ENCODE measurements around the gene NFATC3.
A peak's percentile ranks its signal among the peaks of the same experiment; 100 is the strongest.

NFATC3 gene

GRCh38 chr16:68231384-68232136 lies 146.4 kb downstream of the NFATC3 start:
- TF ChIP-seq, protein P1, sequence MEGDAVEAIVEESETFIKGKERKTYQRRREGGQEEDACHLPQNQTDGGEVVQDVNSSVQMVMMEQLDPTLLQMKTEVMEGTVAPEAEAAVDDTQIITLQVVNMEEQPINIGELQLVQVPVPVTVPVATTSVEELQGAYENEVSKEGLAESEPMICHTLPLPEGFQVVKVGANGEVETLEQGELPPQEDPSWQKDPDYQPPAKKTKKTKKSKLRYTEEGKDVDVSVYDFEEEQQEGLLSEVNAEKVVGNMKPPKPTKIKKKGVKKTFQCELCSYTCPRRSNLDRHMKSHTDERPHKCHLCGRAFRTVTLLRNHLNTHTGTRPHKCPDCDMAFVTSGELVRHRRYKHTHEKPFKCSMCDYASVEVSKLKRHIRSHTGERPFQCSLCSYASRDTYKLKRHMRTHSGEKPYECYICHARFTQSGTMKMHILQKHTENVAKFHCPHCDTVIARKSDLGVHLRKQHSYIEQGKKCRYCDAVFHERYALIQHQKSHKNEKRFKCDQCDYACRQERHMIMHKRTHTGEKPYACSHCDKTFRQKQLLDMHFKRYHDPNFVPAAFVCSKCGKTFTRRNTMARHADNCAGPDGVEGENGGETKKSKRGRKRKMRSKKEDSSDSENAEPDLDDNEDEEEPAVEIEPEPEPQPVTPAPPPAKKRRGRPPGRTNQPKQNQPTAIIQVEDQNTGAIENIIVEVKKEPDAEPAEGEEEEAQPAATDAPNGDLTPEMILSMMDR (IDR thresholded peaks at IDR 0.05; ENCODE audit: insufficient read depth, low read depth, low read length, missing control alignments) = no peak
- DNase-seq (ENCODE audit: low read depth) = no peak
- H3K4me3 ChIP-seq (ENCODE audit: low read length) = no peak overlapping the region

GRCh38 chr16:68232335-68232734 lies 147.2 kb downstream of the NFATC3 start:
- no peak for DNase-seq (ENCODE audit: low read depth)
- TF ChIP-seq, protein P1 (IDR thresholded peaks at IDR 0.05; ENCODE audit: insufficient read depth, low read depth, low read length, missing control alignments) = no peak
- no peak overlapping the region for H3K4me3 ChIP-seq (ENCODE audit: low read length)

GRCh38 chr16:68233085-68233834 lies 148.1 kb downstream of the NFATC3 start:
- no peak for DNase-seq (ENCODE audit: low read depth)
- peak overlapping the region; percentile 94 for H3K4me3 ChIP-seq (ENCODE audit: low read length)
- TF ChIP-seq, protein P1 (IDR thresholded peaks at IDR 0.05; ENCODE audit: insufficient read depth, low read depth, low read length, missing control alignments) = no peak

DNA sequence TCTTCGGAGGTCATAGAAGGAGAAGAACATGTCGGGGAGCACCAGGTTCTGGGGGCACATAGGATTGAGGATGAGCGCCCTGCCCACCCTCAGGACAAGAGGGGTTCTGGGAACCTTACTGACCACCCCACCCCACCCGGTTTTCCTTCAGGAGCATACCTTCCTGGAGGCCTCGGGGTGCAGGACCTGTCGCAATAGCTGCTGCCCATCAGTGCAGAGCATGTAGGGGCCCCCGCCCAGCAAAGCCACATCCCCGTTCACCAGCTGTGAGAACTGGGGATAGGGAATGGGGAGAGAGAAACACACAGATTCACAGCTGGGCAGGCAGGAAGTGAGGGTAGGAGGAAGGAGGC lies 148.6 kb downstream of the NFATC3 start:
- peak overlapping the region; percentile 94 for H3K4me3 ChIP-seq (ENCODE audit: low read length)
- no peak for DNase-seq (ENCODE audit: low read depth)
- TF ChIP-seq, protein P1 (IDR thresholded peaks at IDR 0.05; ENCODE audit: insufficient read depth, low read depth, low read length, missing control alignments) = no peak

- TF ChIP-seq, protein P1 (IDR thresholded peaks at IDR 0.05; ENCODE audit: insufficient read depth, low read depth, low read length, missing control alignments) = no peak
- DNase-seq (ENCODE audit: low read depth) = peak; percentile 93
- peak overlapping the region; percentile 94 for H3K4me3 ChIP-seq (ENCODE audit: low read length)
These were observed 149.3 kb downstream of the NFATC3 start for GRCh38 chr16:68234188-68235107.

DNA sequence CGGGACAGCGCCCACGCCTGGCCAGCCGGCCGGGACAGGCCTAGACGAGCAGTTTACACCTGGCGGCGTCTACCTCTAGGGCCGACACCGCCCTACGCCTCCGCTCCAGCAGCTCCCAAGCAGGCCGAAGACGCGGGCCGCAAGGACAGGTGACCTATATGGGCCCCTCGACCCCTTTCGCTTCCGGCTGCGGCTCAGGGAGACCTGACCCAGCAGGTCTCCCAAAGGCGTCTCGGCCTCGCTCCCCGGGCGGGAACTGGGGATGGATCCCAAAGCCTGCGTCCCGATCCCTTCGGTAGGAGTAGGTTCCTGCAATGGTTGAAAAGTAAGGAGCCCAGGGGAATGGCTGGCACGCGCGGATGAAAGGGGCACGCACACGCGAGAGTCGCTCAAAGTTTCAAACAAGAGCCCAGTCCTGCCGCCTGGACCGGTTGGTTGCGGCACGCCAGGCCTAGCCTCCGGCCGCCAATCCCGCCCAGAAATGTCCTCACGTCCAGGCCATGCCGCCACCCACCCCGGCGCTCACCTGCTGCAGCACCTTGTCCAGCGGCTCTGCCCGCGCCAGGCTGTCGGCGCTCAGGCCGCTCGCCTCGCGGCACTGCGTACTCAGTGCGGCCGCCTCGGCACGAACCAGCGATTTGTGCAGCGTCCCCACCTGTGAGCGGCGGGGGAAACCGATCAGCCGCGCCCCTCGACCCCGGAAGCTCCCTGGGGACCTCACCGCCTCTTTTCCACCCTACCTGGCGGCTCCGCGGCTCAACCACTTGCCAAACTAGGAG lies 150.1 kb downstream of the NFATC3 start:
- TF ChIP-seq, protein P1 (IDR thresholded peaks at IDR 0.05; ENCODE audit: insufficient read depth, low read depth, low read length, missing control alignments) = peak; percentile 30
- peak overlapping the region; percentile 94 for H3K4me3 ChIP-seq (ENCODE audit: low read length)
- DNase-seq (ENCODE audit: low read depth) = peak; percentile 82

Data from epithelial cell of esophagus (primary cell).